NCI-H2171 treated with DMSO at 0.1 percent for 48 hours (cell line): Measurements from ENCODE around the gene GAL.

Experiments
- DNase-seq: peaks from one replicate; lab custom pipeline; 2025; lab: John Stamatoyannopoulos, UW

Gene GAL

GRCh38 chr11:68711114-68711513, 26.8 kb downstream of the GAL start:
- no peak for DNase-seq

- DNase-seq, result no peak
Measured at GRCh38 chr11:68714060-68714856, 29.9 kb downstream of the GAL start.

GRCh38 chr11:68715456-68716122, 31.2 kb downstream of the GAL start:
- no peak for DNase-seq

GRCh38 chr11:68721075-68721474, 36.7 kb downstream of the GAL start:
- no peak for DNase-seq

GRCh38 chr11:68722143-68722542, 37.8 kb downstream of the GAL start:
- DNase-seq, result no peak

GRCh38 chr11:68724293-68724692, 39.9 kb downstream of the GAL start:
- DNase-seq, result no peak

GRCh38 chr11:68727783-68728182, 43.4 kb downstream of the GAL start:
- no peak for DNase-seq

- DNase-seq, result no peak
Measured at GRCh38 chr11:68734111-68734510, 49.8 kb downstream of the GAL start.

GRCh38 chr11:68735125-68735524, 50.8 kb downstream of the GAL start:
- DNase-seq, result no peak

- no peak for DNase-seq
Measured at GRCh38 chr11:68735646-68736045, 51.3 kb downstream of the GAL start.
